ENCODE data around the gene CABYR. TPM values are rescaled to one million over a fixed set of nuclear protein-coding genes. Genes with fewer than 3 reads are reported as not detected.
A peak's percentile ranks its signal among the peaks of the same experiment; 100 is the strongest.

The CABYR gene
- total and polyA plus RNA-seq, 2 of the 13 experiments (the other 11 are each of a cell fraction or from before 2014, with no cell fraction given), result 0.71 to 0.88 TPM

- TF ChIP-seq, protein P1, sequence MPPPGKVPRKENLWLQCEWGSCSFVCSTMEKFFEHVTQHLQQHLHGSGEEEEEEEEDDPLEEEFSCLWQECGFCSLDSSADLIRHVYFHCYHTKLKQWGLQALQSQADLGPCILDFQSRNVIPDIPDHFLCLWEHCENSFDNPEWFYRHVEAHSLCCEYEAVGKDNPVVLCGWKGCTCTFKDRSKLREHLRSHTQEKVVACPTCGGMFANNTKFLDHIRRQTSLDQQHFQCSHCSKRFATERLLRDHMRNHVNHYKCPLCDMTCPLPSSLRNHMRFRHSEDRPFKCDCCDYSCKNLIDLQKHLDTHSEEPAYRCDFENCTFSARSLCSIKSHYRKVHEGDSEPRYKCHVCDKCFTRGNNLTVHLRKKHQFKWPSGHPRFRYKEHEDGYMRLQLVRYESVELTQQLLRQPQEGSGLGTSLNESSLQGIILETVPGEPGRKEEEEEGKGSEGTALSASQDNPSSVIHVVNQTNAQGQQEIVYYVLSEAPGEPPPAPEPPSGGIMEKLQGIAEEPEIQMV (CRISPR knock-in tag; IDR thresholded peaks at IDR 0.05; ENCODE audit: low read depth), result no peak
- TF ChIP-seq SUZ12 (IDR thresholded peaks at IDR 0.05; ENCODE audit: low read depth, low read length) (no peak), ZNF639 (CRISPR knock-in tag; conservative IDR thresholded peaks at IDR 0.05) (no peak), ZNF326 (CRISPR knock-in tag; IDR thresholded peaks at IDR 0.05; ENCODE audit: borderline replicate concordance) (no peak), DZIP1 (CRISPR knock-in tag; IDR thresholded peaks at IDR 0.05) (no peak), MYNN (CRISPR knock-in tag; IDR thresholded peaks at IDR 0.05; ENCODE audit: low read depth) (no peak), UBTF (CRISPR knock-in tag; IDR thresholded peaks at IDR 0.05) (0 out of 2 replicates have a peak, but pooled peaks have one; percentile 47), DRAP1 (CRISPR knock-in tag; IDR thresholded peaks at IDR 0.05) (peak; percentile 67; the same call in 1 of the 2 replicates), THYN1 (CRISPR knock-in tag; IDR thresholded peaks at IDR 0.05; ENCODE audit: borderline replicate concordance, low read depth) (no peak), KMT2B (CRISPR knock-in tag; IDR thresholded peaks at IDR 0.05) (peak; percentile 62; the same call in 1 of the 2 replicates), RBM39 (IDR thresholded peaks at IDR 0.05; ENCODE audit: low read depth, low read length, poor library complexity, severe bottlenecking) (no peak), HOXA3 (CRISPR knock-in tag; IDR thresholded peaks at IDR 0.05) (peak; percentile 77), ZNF205 (CRISPR knock-in tag; IDR thresholded peaks at IDR 0.05) (peak; percentile 71; the same call in 1 of the 2 replicates), ZNF296 (CRISPR knock-in tag; conservative IDR thresholded peaks at IDR 0.05) (no peak), KDM1A (CRISPR knock-in tag; IDR thresholded peaks at IDR 0.05) (no peak)
- TF ChIP-seq, protein P2, sequence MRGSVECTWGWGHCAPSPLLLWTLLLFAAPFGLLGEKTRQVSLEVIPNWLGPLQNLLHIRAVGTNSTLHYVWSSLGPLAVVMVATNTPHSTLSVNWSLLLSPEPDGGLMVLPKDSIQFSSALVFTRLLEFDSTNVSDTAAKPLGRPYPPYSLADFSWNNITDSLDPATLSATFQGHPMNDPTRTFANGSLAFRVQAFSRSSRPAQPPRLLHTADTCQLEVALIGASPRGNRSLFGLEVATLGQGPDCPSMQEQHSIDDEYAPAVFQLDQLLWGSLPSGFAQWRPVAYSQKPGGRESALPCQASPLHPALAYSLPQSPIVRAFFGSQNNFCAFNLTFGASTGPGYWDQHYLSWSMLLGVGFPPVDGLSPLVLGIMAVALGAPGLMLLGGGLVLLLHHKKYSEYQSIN (CRISPR knock-in tag; IDR thresholded peaks at IDR 0.05; ENCODE audit: borderline replicate concordance), result no peak
- TF ChIP-seq, protein P3, sequence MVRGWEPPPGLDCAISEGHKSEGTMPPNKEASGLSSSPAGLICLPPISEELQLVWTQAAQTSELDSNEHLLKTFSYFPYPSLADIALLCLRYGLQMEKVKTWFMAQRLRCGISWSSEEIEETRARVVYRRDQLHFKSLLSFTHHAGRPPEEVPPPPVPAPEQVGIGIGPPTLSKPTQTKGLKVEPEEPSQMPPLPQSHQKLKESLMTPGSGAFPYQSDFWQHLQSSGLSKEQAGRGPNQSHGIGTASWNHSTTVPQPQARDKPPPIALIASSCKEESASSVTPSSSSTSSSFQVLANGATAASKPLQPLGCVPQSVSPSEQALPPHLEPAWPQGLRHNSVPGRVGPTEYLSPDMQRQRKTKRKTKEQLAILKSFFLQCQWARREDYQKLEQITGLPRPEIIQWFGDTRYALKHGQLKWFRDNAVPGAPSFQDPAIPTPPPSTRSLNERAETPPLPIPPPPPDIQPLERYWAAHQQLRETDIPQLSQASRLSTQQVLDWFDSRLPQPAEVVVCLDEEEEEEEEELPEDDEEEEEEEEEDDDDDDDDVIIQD (CRISPR knock-in tag; IDR thresholded peaks at IDR 0.05; ENCODE audit: low read depth), result peak; percentile 85
Observed at GRCh38 chr18:24112874-24113615, 25.8 kb upstream of the CABYR start (continued).

Measured in HepG2 (cell line).